HG02970 (cell line): ENCODE results near the gene XRCC4.

Source experiments
- ATAC-seq: cut with Tn5 transposase; IDR thresholded peaks from one replicate; pipeline ENCODE4 v1.9.1; 2021; ENCODE audit warnings: mild to moderate bottlenecking, moderate library complexity, moderate number of reproducible peaks; ENCODE audit not compliant: unreplicated experiment, low FRiP score

The XRCC4 gene

GRCh38 chr5:83169571-83170337 is 92.4 kb downstream of the XRCC4 start:
- ATAC-seq: no peak

DNA sequence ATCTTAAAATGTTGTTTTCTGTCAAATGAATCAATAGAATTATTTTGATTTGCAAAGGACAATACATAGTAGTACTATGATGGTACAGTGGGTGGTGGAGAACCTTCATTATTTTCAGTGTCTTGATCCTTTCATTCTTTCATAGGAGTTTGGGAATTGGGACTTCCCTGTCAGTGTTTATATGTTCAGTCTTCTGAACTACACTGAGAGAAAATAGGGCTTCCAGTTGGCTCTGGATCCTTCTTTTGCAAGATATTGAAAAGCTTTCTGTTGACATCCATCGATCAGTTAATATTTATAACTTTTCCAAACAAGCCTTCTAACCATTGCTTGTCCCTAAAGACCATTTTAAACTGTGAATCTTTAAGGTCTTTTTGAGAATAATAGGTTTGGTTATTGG is 94.7 kb downstream of the XRCC4 start:
- ATAC-seq: no peak

DNA sequence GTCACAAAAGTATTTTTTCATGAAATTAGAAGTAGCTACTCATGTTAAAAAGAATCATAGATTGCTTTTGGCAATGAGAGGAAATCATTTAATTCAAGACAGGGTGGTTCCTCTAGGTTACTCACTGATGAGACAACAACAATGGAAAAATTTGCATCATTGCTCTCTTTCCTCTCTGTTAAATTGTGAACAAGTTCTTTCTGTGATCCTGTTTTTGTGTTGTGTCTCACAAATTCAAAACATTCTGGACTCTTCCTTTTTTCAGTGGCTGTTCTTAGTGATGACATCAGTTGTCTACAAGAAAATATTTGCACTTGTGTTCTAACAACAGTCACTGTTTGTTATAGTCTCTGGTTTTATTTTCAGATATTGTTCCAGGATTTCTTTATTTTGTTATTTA is 95.3 kb downstream of the XRCC4 start:
- ATAC-seq: no peak

DNA sequence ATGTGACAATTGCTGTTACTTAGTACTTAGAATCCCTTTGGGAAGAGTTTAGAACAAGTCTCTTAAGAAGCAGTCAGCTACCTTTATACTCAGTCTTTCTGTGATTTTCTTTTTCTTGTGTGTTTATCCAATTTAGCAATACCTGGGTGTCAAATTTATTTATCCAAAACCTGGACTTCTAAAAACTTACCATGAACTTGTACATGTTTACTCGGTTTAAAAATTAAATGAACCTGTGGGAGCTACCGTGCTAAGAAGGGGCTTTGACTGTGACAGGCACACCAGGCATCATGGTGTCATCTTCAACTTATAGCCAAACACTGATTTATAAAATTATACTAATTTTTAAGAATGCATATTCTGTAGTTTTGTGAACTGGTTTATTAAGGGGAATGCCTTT is 96.5 kb downstream of the XRCC4 start:
- no peak for ATAC-seq

DNA sequence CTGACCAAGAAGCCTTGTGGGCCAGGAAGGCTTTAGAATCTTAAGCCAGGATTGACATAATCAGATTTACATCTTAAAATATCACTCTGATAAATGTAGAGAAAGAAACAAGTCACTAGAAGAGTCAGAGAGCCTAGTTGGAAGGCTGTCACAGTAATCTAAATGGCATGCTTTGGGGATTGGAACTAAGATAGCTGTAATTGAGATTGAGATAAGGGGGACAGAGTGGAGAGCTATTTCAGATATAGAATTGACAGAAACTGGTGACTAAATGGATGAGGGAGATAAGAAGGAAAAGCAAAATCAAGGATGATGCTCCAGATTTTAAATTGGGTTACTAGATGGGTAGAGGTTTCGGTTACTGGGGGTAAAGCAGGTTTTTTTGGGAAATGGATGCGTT is 100.5 kb downstream of the XRCC4 start:
- no peak for ATAC-seq

GRCh38 chr5:83179966-83180365 is 102.6 kb downstream of the XRCC4 start:
- no peak for ATAC-seq

DNA sequence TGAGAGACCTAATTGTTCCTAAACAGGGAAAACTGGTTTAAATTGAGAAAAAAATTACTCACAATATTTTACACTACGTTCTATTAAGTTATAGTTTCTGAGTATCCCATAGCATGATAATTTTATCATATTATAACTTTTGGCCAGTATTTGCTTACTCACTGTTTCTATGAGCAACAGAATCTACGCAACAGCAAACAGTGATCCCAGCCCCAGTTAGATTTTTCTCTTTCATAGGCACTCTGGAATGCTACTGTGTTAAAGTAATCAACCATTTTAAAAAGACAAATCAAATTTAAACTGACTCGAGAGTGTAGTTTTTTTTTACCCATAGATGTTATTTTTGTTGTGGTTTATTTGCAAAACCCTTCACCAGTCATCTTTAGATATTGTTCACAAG is 107.2 kb downstream of the XRCC4 start:
- no peak for ATAC-seq

- ATAC-seq: no peak
Measured at GRCh38 chr5:83192947-83193346, 115.6 kb downstream of the XRCC4 start.

DNA sequence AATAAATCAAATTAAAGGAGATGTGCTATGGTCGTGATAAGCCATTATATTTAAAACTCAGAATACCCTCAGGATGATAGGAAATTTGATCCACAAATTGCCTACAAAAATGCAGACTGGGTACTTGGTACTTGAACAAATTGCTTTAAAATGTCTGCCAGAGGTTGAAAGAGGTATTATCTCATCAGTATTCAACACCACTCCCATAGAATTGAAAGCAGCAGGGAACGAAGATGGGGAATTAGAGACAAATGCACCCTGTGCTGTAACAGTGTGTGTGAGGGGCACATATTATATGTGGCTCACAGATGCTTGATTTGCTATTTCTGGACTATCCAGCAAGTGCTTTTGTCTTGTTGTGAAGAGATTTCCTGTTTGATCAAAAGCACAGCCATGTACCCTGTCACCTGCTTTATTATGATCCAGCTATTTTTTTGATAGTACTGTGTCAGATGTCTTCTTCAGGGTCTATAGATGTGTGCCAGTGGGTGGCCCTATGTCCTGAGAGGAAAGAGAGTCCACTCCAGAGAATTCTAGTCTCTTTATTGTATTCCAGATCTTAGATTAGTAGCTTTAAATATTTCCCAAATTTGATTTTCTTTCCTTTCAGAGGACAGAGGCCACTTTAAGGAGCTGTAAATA is 120.1 kb downstream of the XRCC4 start:
- no peak for ATAC-seq

DNA sequence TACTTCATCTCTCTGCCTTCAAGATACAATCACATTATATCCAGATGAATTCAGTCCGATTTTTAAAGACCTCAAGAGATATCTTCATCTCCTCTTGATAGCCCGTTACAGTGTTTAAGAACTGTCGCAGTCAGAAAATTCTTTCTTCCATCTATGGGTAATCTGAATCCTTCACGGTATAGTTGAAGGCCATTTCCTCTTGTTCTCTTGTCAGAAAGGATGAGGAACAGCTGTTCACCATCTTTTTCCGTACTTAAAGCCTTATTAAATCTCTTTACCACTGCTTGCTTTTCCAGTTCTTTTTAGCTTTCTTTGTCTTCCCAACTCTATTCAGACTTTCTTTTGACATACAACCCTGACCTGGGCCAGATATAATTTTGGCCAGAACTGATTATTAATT is 121.8 kb downstream of the XRCC4 start:
- no peak for ATAC-seq

GRCh38 chr5:83204651-83205050 is 127.3 kb downstream of the XRCC4 start:
- ATAC-seq: no peak

GRCh38 chr5:83209963-83210362 is 132.6 kb downstream of the XRCC4 start:
- no peak for ATAC-seq

GRCh38 chr5:83219077-83219476 is 141.7 kb downstream of the XRCC4 start:
- no peak for ATAC-seq

GRCh38 chr5:83219495-83219894 is 142.1 kb downstream of the XRCC4 start:
- ATAC-seq: no peak

DNA sequence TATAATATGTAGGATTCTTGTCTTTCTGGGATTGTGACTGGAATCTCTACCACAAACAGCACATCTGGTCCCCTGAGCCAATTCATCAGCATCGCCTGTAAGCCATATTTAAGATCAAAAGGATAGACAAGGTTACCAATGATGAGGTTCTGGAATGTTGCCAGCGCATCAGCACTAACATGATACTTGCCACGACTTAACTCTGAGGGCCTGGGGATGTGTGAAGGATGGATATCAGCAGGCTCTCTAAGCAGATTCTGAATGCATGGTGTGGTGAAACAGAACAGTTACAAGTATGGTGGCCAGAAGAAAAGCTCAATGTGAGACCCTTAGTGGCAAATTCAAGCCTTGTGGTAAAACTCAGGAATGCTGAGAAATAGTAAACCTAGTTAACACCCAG is 143.0 kb downstream of the XRCC4 start:
- no peak for ATAC-seq

GRCh38 chr5:83222906-83223305 is 145.6 kb downstream of the XRCC4 start:
- ATAC-seq: no peak

- no peak for ATAC-seq
Measured at GRCh38 chr5:83227611-83228010, 150.3 kb downstream of the XRCC4 start.

GRCh38 chr5:83230511-83230910 is 153.2 kb downstream of the XRCC4 start:
- ATAC-seq: no peak

DNA sequence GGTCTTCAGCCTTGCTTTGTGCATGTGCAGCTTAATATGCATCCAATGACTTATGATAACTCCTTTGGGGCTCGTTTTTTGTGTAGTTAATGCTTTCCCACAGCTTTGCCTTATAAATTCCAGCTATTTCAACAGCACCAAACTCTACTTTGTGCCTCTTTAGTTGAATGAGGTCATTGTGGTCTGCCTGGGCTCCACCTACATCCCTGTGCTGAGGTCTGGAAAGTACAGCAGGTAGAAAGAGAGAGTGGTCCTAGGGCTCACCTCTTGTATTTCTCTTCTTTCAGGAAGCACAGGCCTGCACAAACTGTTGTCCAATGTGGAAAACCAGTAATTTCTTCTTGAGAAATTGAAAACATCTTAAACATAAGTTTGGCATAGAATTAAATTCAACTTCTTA is 167.2 kb downstream of the XRCC4 start:
- no peak for ATAC-seq

DNA sequence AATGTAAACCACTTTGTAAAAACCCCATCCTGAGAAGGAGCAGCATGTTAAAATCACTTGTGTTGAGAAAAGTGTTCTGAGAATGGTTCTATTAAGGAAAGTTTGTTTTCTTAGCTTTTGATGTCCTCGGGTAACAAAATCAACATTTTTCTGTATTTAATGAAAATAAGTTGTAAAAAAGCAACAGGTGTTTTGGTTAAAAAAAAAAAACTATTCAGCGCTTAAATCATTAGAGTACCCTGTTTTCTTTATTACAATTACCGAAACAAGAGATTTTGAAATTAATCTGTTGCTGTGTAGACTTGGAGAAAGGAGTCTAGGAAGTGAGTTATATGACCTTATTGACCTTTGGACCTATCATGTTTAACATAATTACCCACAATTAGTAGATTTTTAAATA is 167.7 kb downstream of the XRCC4 start:
- ATAC-seq: no peak

DNA sequence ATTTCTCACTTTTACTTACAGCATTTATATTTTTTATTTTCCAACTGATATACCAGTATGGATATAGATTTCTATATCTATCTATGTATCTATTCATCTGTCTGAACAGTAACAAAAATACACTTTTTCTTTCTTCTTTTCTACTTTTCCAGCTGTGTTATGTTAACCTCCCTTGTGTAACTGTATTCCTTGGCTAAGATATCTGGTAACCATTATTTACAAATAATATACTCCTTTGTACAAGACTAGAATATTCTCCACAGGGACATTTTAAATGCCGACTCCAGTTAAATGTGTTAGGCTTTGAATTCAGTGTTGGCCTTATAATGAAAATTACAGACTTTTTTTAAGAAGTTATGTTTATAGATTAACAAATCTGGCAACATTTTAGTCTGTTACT is 168.7 kb downstream of the XRCC4 start:
- no peak for ATAC-seq

- ATAC-seq: no peak
Measured at GRCh38 chr5:83249156-83249555, 171.8 kb downstream of the XRCC4 start.
